Testis (tissue), 3 donors: ENCODE measurements around the gene LSM7. TPM values are rescaled to one million over a fixed set of nuclear protein-coding genes. Genes with fewer than 3 reads are reported as not detected.

Source experiments
- DNase-seq: peaks from one replicate; pipeline ENCODE4 v3.0.0-alpha.2; 2019
- H3K27ac ChIP-seq, 2 donors: fragments of 200-600 bp; sonication (generic); one replicate each; pipeline ENCODE4 v1.5.1; 2019
- H3K27me3 ChIP-seq: fragments of 200-600 bp; sonication (generic); one replicate; pipeline ENCODE4 v1.5.1; 2019
- H3K36me3 ChIP-seq: fragments of 200-600 bp; sonication (generic); one replicate; pipeline ENCODE4 v1.5.1; 2017; ENCODE audit warnings: low read depth; ENCODE audit errors: missing control alignments
- H3K4me1 ChIP-seq: fragments of 200-600 bp; sonication (generic); one replicate; pipeline ENCODE4 v1.5.1; 2019
- H3K4me3 ChIP-seq, 2 donors: fragments of 200-600 bp; sonication (generic); one replicate each; pipeline ENCODE4 v1.5.1; 2017 to 2019
- H3K9me3 ChIP-seq: fragments of 200-600 bp; sonication (generic); one replicate; pipeline ENCODE4 v1.5.1; 2017
- CTCF ChIP-seq, 3 experiments: fragments of 450-650 bp in 2 of 3; fragments of 200-600 bp in 1 of 3; sonication (generic) in 1 of 3; IDR thresholded peaks; one replicate each; pipeline ENCODE4 v1.5.1; 2016 to 2019; ENCODE audit warnings: antibody characterized with exemption in 3 of 3, mild to moderate bottlenecking in 2 of 3, moderate library complexity in 1 of 3
- POLR2A ChIP-seq: fragments of 450-650 bp; IDR thresholded peaks from one replicate; pipeline ENCODE4 v1.6.1; 2017; ENCODE audit warnings: antibody characterized with exemption, mild to moderate bottlenecking, moderate library complexity
- WGBS, 2 donors: methylation state at CpG; one replicate each; pipeline ENCODE4 v1.1.5; 2018; 5-methylcytosine and 5-hydroxymethylcytosine counted together
- intact Hi-C: fragments of 100-400 bp; cut with DNase I; formaldehyde crosslinking; loops from one replicate; pipeline ENCODE4 v1.15.1; 2023; ENCODE audit warnings: low total_unique reads
- polyA plus RNA-seq: library from polyadenylated mRNA; stranded (reverse); fragments of 350-450 nt; fragmentation: Illumina TruSeq; extraction: RNeasy Lipid Tissue Mini Kit (QIAGEN cat#74804); gene quantifications from one replicate; pipeline ENCODE4 v1.2.3, GENCODE V29; 2014; ENCODE audit warnings: low read depth, low replicate concordance; ENCODE audit not compliant: insufficient read depth
- total RNA-seq, 2 donors: library from RNA; depleted of rRNA; stranded (reverse); fragments of >200 nt; gene quantifications; one replicate each; pipeline ENCODE4 v1.2.3, GENCODE V29; 2016

The LSM7 gene
- total and polyA plus RNA-seq, 3 donors from 2014 or later = 80.7 to 179 (median 163) TPM

GRCh38 chr19:2362046-2362969 lies 33.9 kb upstream of the LSM7 start:
- no peak overlapping the region for H3K27ac ChIP-seq
- H3K27me3 ChIP-seq = no peaks in the 10 kb centered on the region
- no peaks in the 10 kb centered on the region for H3K36me3 ChIP-seq
- DNase-seq = no peak
- no peak overlapping the region for H3K4me3 ChIP-seq
- H3K9me3 ChIP-seq = no peaks in the 10 kb centered on the region
- WGBS, 2 donors = 91 to 94% methylated on average over 11 of the region's 11 CpGs
- no peak for TF ChIP-seq CTCF (IDR thresholded peaks at IDR 0.05)
- no peak for TF ChIP-seq POLR2A
- intact Hi-C loops = no loop called here
- H3K4me1 ChIP-seq = no peaks in the 10 kb centered on the region

- TF ChIP-seq CTCF (IDR thresholded peaks at IDR 0.05) (no peak), POLR2A (no peak)
- Histone ChIP-seq H3K4me1 (no peaks in the 10 kb centered on the region), H3K27me3 (no peaks in the 10 kb centered on the region), H3K27ac (no peak overlapping the region), H3K4me3 (no peak overlapping the region), H3K9me3 (no peaks in the 10 kb centered on the region), H3K36me3 (no peaks in the 10 kb centered on the region)
- 54 to 58% methylated on average over 4 to 18 of the region's 24 CpGs for WGBS, 2 donors
- DNase-seq = no peak
- intact Hi-C loops = no loop called here
These were observed 33.1 kb upstream of the LSM7 start for GRCh38 chr19:2361246-2362045.

GRCh38 chr19:2360833-2361232 lies 32.4 kb upstream of the LSM7 start:
- intact Hi-C loops = no loop called here
- no peak overlapping the region for H3K4me3 ChIP-seq
- no peak for DNase-seq
- no peaks in the 10 kb centered on the region for H3K27me3 ChIP-seq
- no peaks in the 10 kb centered on the region for H3K36me3 ChIP-seq
- no peaks in the 10 kb centered on the region for H3K4me1 ChIP-seq
- no peaks in the 10 kb centered on the region for H3K9me3 ChIP-seq
- no peak overlapping the region for H3K27ac ChIP-seq
- no peak for TF ChIP-seq POLR2A
- TF ChIP-seq CTCF (IDR thresholded peaks at IDR 0.05) = no peak
- 46 to 65% methylated on average over 6 to 11 of the region's 11 CpGs for WGBS, 2 donors

- Histone ChIP-seq H3K36me3 (no peaks in the 10 kb centered on the region), H3K27ac (no peak within 1 kb of the TSS), H3K4me3 (peak within 1 kb of the TSS in 1 of 2 donors; percentile 23), H3K9me3 (no peaks in the 10 kb centered on the region), H3K27me3 (no peaks in the 10 kb centered on the region), H3K4me1 (no peaks in the 10 kb centered on the region)
- WGBS, 2 donors = 20 to 32% methylated on average over 13 to 44 of the region's 44 CpGs
- no peak for DNase-seq
- no peak for TF ChIP-seq CTCF (IDR thresholded peaks at IDR 0.05)
- intact Hi-C loops = no loop called here
These were observed 31.8 kb upstream of the LSM7 start, which contains the start of gene TMPRSS9 for GRCh38 chr19:2359992-2360685. TMPRSS9 (plus strand) TSS chr19:2360265; CDS start chr19:2389786, 29,521 bp downstream.
